SK-N-SH (cell line): Measurements from ENCODE around the gene CD69. TPM values are rescaled to one million over a fixed set of nuclear protein-coding genes. Genes with fewer than 3 reads are reported as not detected.

Source experiments
- CTCF ChIA-PET: fragments of 300-600, 350-600 bp; formaldehyde crosslinking; extraction: SDS; loops from one replicate; lab custom pipeline; 2021; lab: Yijun Ruan, JAX
- POLR2A ChIA-PET: fragments of 350-600 bp; sonication (Branson Sonifier 250); formaldehyde crosslinking; extraction: SDS; loops from one replicate; lab custom pipeline; 2020; ENCODE audit warnings: antibody characterized with exemption, inconsistent platforms; lab: Yijun Ruan, JAX
- DNase-seq: peaks from one replicate; pipeline ENCODE4 v3.0.0; 2012
- H2AFZ ChIP-seq: fragments of 200-600 bp; sonication (generic); 2 replicates; pipeline ENCODE4 v1.8.1; 2016; ENCODE audit warnings: antibody characterized with exemption, mild to moderate bottlenecking, low read depth
- H3F3A ChIP-seq: fragments of 200-600 bp; sonication (generic); replicated peaks from 2 replicates; pipeline ENCODE3; 2016; ENCODE audit warnings: antibody characterized with exemption, mild to moderate bottlenecking; ENCODE audit not compliant: insufficient read depth
- H3K27ac ChIP-seq, 2 experiments: fragments of 200-500 bp in 1 of 2; fragments of 200-600 bp in 1 of 2; sonication (Bioruptor generic) in 1 of 2; sonication (generic), shearing (Covaris generic) in 1 of 2; 2 replicates each; pipeline versions ENCODE4 v1.5.1 to v1.6.1; 2014 to 2016; ENCODE audit warnings: low read depth in 2 of 2, inconsistent platforms in 1 of 2, low read length in 1 of 2, mild to moderate bottlenecking in 1 of 2, mixed read lengths in 1 of 2
- H3K27me3 ChIP-seq: fragments of 200-600 bp; sonication (generic), shearing (Covaris generic); 2 replicates; pipeline ENCODE4 v1.6.1; 2016; ENCODE audit warnings: mixed run types; ENCODE audit not compliant: insufficient read depth
- H3K36me3 ChIP-seq, 2 experiments: fragments of 200-500 bp in 1 of 2; fragments of 200-600 bp in 1 of 2; sonication (Bioruptor generic) in 1 of 2; sonication (generic) in 1 of 2; replicated peaks in 1 of 2; 2 replicates each; pipeline versions ENCODE3 to v1.5.1; 2014 to 2016; ENCODE audit warnings: low read length in 1 of 2, mild to moderate bottlenecking in 1 of 2; ENCODE audit not compliant: insufficient read depth in 2 of 2, control insufficient read depth in 1 of 2
- H3K4me1 ChIP-seq, 2 experiments: fragments of 200-500 bp in 1 of 2; fragments of 200-600 bp in 1 of 2; sonication (Bioruptor generic) in 1 of 2; sonication (generic), shearing (Covaris generic) in 1 of 2; 2 replicates each; pipeline versions ENCODE4 v1.5.1 to v1.6.1; 2014 to 2016; ENCODE audit warnings: low read depth in 1 of 2, low read length in 1 of 2, mixed run types in 1 of 2; ENCODE audit not compliant: insufficient read depth in 2 of 2, control insufficient read depth in 1 of 2
- H3K4me2 ChIP-seq: fragments of 200-600 bp; sonication (generic), shearing (Covaris generic); 2 replicates; pipeline ENCODE4 v1.6.1; 2017; ENCODE audit warnings: mixed run types
- H3K4me3 ChIP-seq, 2 experiments: fragments of 200-500 bp in 1 of 2; fragments of 200-600 bp in 1 of 2; sonication (Bioruptor generic) in 1 of 2; sonication (generic), shearing (Covaris generic) in 1 of 2; 2 replicates each; pipeline versions ENCODE4 v1.5.1 to v1.8.1; 2014 to 2016; ENCODE audit warnings: low read depth in 2 of 2, inconsistent platforms in 1 of 2, low read length in 1 of 2, mild to moderate bottlenecking in 1 of 2, mixed read lengths in 1 of 2, moderate library complexity in 1 of 2
- H3K79me2 ChIP-seq: fragments of 200-600 bp; sonication (generic); 2 replicates; pipeline ENCODE4 v1.8.1; 2017; ENCODE audit warnings: mild to moderate bottlenecking; ENCODE audit not compliant: insufficient read depth
- H3K9ac ChIP-seq: fragments of 200-600 bp; sonication (generic); 2 replicates; pipeline ENCODE4 v1.6.1; 2017; ENCODE audit warnings: mixed run types
- H3K9me2 ChIP-seq: fragments of 200-600 bp; sonication (generic); 2 replicates; pipeline ENCODE4 v1.6.1; 2017; ENCODE audit warnings: mixed run types
- H3K9me3 ChIP-seq: fragments of 200-600 bp; sonication (generic); 2 replicates; pipeline ENCODE4 v1.6.1; 2017; ENCODE audit warnings: mixed run types, mild to moderate bottlenecking, moderate library complexity
- H4K20me1 ChIP-seq: fragments of 200-600 bp; sonication (generic); 2 replicates; pipeline ENCODE4 v1.6.1; 2017; ENCODE audit warnings: mild to moderate bottlenecking, mixed run types; ENCODE audit not compliant: insufficient read depth
- CTCF ChIP-seq: fragments of 200-600 bp; sonication (generic); IDR thresholded peaks from 2 replicates; pipeline ENCODE4 v1.6.1; 2017; ENCODE audit warnings: antibody characterized with exemption, mild to moderate bottlenecking, moderate library complexity
- ELF1 ChIP-seq: IDR thresholded peaks from 2 replicates; pipeline ENCODE4 v1.4.0; 2012
- EZH2phosphoT487 ChIP-seq: fragments of 200-600 bp; sonication (generic); IDR thresholded peaks from 2 replicates; pipeline ENCODE4 v1.6.1; 2017; ENCODE audit warnings: low read depth, mixed run types, mild to moderate bottlenecking, antibody characterized with exemption, moderate library complexity, borderline replicate concordance
- FOXJ3 ChIP-seq: sonication (generic); formaldehyde crosslinking; IDR thresholded peaks from 2 replicates; pipeline ENCODE4 v1.5.1; 2020; ENCODE audit warnings: mild to moderate bottlenecking, missing genetic modification reagents
- GATA2 ChIP-seq: sonication (generic); formaldehyde crosslinking; IDR thresholded peaks from 2 replicates; pipeline ENCODE4 v1.5.0; 2020; ENCODE audit warnings: mild to moderate bottlenecking, missing genetic modification reagents
- NFIC ChIP-seq: IDR thresholded peaks from 2 replicates; pipeline ENCODE4 v1.4.0; 2012; ENCODE audit warnings: borderline replicate concordance
- NRF1 ChIP-seq: IDR thresholded peaks from 2 replicates; pipeline ENCODE4 v1.6.1; 2012; ENCODE audit warnings: low read depth, mild to moderate bottlenecking, low read length
- POLR2AphosphoS5 ChIP-seq: IDR thresholded peaks from 2 replicates; pipeline ENCODE4 v1.6.1; 2012; ENCODE audit warnings: low read depth, low read length
- RAD21 ChIP-seq: IDR thresholded peaks from 2 replicates; pipeline ENCODE4 v1.6.1; 2012; ENCODE audit warnings: mild to moderate bottlenecking, low read length
- RCOR1 ChIP-seq: fragments of 150-350 bp; IDR thresholded peaks from 2 replicates; pipeline ENCODE4 v1.6.1; 2017; ENCODE audit warnings: antibody characterized with exemption, low read length
- REST ChIP-seq: IDR thresholded peaks from 2 replicates; pipeline ENCODE4 v1.6.1; 2012; ENCODE audit warnings: mild to moderate bottlenecking, low read depth, low read length, moderate library complexity
- SMC3 ChIP-seq: IDR thresholded peaks from 2 replicates; pipeline ENCODE4 v1.6.1; 2012; ENCODE audit warnings: low read depth, low read length, improper control_type of control experiment
- TAF1 ChIP-seq: IDR thresholded peaks from 2 replicates; pipeline ENCODE4 v1.6.1; 2012; ENCODE audit warnings: low read depth, mild to moderate bottlenecking, low read length, moderate library complexity, borderline replicate concordance
- TEAD4 ChIP-seq: IDR thresholded peaks from 2 replicates; pipeline ENCODE4 v1.4.0; 2012; ENCODE audit warnings: mild to moderate bottlenecking, borderline replicate concordance; ENCODE audit not compliant: insufficient read depth
- USF1 ChIP-seq: IDR thresholded peaks from 2 replicates; pipeline ENCODE4 v1.4.0; 2012; ENCODE audit warnings: low read depth, borderline replicate concordance
- ZBTB33 ChIP-seq: IDR thresholded peaks from 2 replicates; pipeline ENCODE4 v1.4.0; 2012; ENCODE audit warnings: low read depth, borderline replicate concordance
- WGBS: methylation state at CpG from one replicate; pipeline ENCODE4 v1.1.6; 2017; ENCODE audit warnings: low lambda C conversion rate; 5-methylcytosine and 5-hydroxymethylcytosine counted together
- polyA plus RNA-seq, 3 experiments: library from polyadenylated mRNA; depleted of rRNA; stranded (reverse); fragments of >200 nt; gene quantifications; 2 replicates each; pipeline ENCODE4 v1.2.3, GENCODE V29; 2012

Gene CD69
- polyA plus RNA-seq, 1 of the 3 experiments (the other 2 are of a cell fraction): not detected

GRCh38 chr12:9796346-9796745 lies 35.6 kb upstream of the CD69 start:
- Histone ChIP-seq H3K4me3 (no peak overlapping the region), H3K9ac (no peak overlapping the region), H3K9me2 (no peaks in the 10 kb centered on the region), H3K27ac (no peak overlapping the region), H3K4me2 (no peak overlapping the region), H2AFZ (no peak overlapping the region), H3F3A (no peaks in the 10 kb centered on the region)
- WGBS: 20% methylated on average over 5 of the region's 5 CpGs
- TF ChIP-seq EZH2phosphoT487: no peak
- no peak for TF ChIP-seq ELF1
- TF ChIP-seq CTCF: no peak
- TF ChIP-seq TAF1: no peak
- TF ChIP-seq NRF1: no peak
- TF ChIP-seq ZBTB33: no peak
- TF ChIP-seq RAD21: no peak
- TF ChIP-seq RCOR1: no peak
- no peak for TF ChIP-seq SMC3
- TF ChIP-seq NFIC: no peak
- TF ChIP-seq TEAD4: no peak
- TF ChIP-seq POLR2AphosphoS5: no peak
- no peak for TF ChIP-seq USF1
- no peak for TF ChIP-seq GATA2 (CRISPR knock-in tag)
- TF ChIP-seq FOXJ3 (CRISPR knock-in tag): no peak
- TF ChIP-seq REST: no peak
- TF ChIP-seq, all 33 proteins: peak for 0
- no peaks in the 10 kb centered on the region; the same call in 1 of the 2 replicates for H3K27me3 ChIP-seq
- ChIA-PET POLR2A (no interaction called here), CTCF (interaction anchor here (0.8 to 2.1 kb wide), 2 partner anchors 46 to 110 kb away, joined by 3 to 7 read pairs; no protein-coding TSS in a partner anchor)
- no peaks in the 10 kb centered on the region for H3K9me3 ChIP-seq
- H3K36me3 ChIP-seq: no peaks in the 10 kb centered on the region
- H4K20me1 ChIP-seq: no peaks in the 10 kb centered on the region
- DNase-seq: no peak
- no peaks in the 10 kb centered on the region for H3K79me2 ChIP-seq
- no peaks in the 10 kb centered on the region for H3K4me1 ChIP-seq
